Upper lobe of left lung (tissue), 4 donors: ENCODE data around the gene PSMB7.

Experiments
- CTCF ChIP-seq, 6 experiments: fragments of 450-650 bp in 4 of 6; fragments of 200-600 bp in 2 of 6; sonication (generic) in 2 of 6; IDR thresholded peaks; one replicate each; pipeline ENCODE4 v1.5.1; 2016 to 2019; ENCODE audit warnings: antibody characterized with exemption in 6 of 6
- POLR2A ChIP-seq, 4 donors: fragments of 450-650 bp; IDR thresholded peaks; one replicate each; pipeline ENCODE4 v1.5.1; 2016 to 2017; ENCODE audit warnings: antibody characterized with exemption in 4 of 4, mild to moderate bottlenecking in 2 of 4
- POLR2AphosphoS5 ChIP-seq, 2 donors: sonication (generic); formaldehyde crosslinking; IDR thresholded peaks; one replicate each; pipeline ENCODE4 v1.5.1; 2017; ENCODE audit warnings: antibody characterized with exemption in 2 of 2

GRCh38 chr9:124354346-124355038, 60.8 kb downstream of the PSMB7 start:
- TF ChIP-seq CTCF (IDR thresholded peaks at IDR 0.05) (no peak), POLR2A (IDR thresholded peaks at IDR 0.05) (no peak), POLR2AphosphoS5 (IDR thresholded peaks at IDR 0.05) (no peak)
